H1 (cell line): ENCODE measurements around the gene TBX18. TPM values are rescaled to one million over a fixed set of nuclear protein-coding genes. Genes with fewer than 3 reads are reported as not detected.

ENCODE experiments used
- CTCF ChIA-PET: fragments of 300-600 bp; sonication (Branson Sonifier 250); formaldehyde crosslinking; loops from one replicate; lab custom pipeline; 2021; ENCODE audit not compliant: partially characterized antibody; lab: Charles Lee
- POLR2A ChIA-PET: fragments of 300-600 bp; sonication (Branson Sonifier 250); formaldehyde crosslinking; loops from one replicate; lab custom pipeline; 2021; ENCODE audit warnings: inconsistent platforms; ENCODE audit not compliant: partially characterized antibody; lab: Charles Lee
- DNase-seq, 2 experiments: peaks; one replicate each; pipeline versions ENCODE4 v3.0.0 to v3.0.0-alpha.2; 2010 to 2022; ENCODE audit warnings: low spot score in 2 of 2, low read depth in 1 of 2, mixed read lengths in 1 of 2
- FAIRE-seq: peaks from 2 replicates; lab custom pipeline; 2011; peaks lifted over from hg19 to GRCh38; lab: Jason Lieb, UNC
- H2AFZ ChIP-seq: 2 replicates; pipeline ENCODE4 v1.8.1; 2012; ENCODE audit warnings: low read length, inconsistent platforms
- H2AK5ac ChIP-seq: 2 replicates; pipeline ENCODE4 v1.6.1; 2013; ENCODE audit warnings: low read depth, low read length
- H2BK120ac ChIP-seq: replicated peaks from 2 replicates; pipeline ENCODE3; 2013; ENCODE audit warnings: low read depth, low read length, inconsistent platforms
- H2BK12ac ChIP-seq: 2 replicates; pipeline ENCODE4 v1.6.1; 2013; ENCODE audit warnings: low read depth, low read length
- H2BK15ac ChIP-seq: 2 replicates; pipeline ENCODE4 v1.6.1; 2013; ENCODE audit warnings: low read length
- H2BK20ac ChIP-seq: 2 replicates; pipeline ENCODE4 v1.6.1; 2013; ENCODE audit warnings: low read length
- H2BK5ac ChIP-seq: 2 replicates; pipeline ENCODE4 v1.6.1; 2013; ENCODE audit warnings: low read depth, low read length
- H3K14ac ChIP-seq: 2 replicates; pipeline ENCODE4 v1.6.1; 2013; ENCODE audit warnings: inconsistent platforms; ENCODE audit not compliant: insufficient read length
- H3K18ac ChIP-seq: 2 replicates; pipeline ENCODE4 v1.6.1; 2013; ENCODE audit warnings: low read length; ENCODE audit errors: extremely low read depth
- H3K23ac ChIP-seq: 2 replicates; pipeline ENCODE4 v1.6.1; 2013; ENCODE audit warnings: inconsistent platforms; ENCODE audit not compliant: insufficient read length
- H3K23me2 ChIP-seq: 2 replicates; pipeline ENCODE4 v1.6.1; 2013; ENCODE audit warnings: low read depth, low read length
- H3K27ac ChIP-seq: 2 replicates; pipeline ENCODE4 v1.6.1; 2011; ENCODE audit warnings: low read depth, low read length, inconsistent platforms
- H3K27me3 ChIP-seq, 4 experiments: replicated peaks in 1 of 4; 1 replicate in 1 of 4; 2 replicates in 3 of 4; pipeline versions ENCODE4 v1.6.1 to v1.8.1; 2011 to 2013; ENCODE audit warnings: low read length in 3 of 4, mild to moderate bottlenecking in 3 of 4, inconsistent platforms in 2 of 4, mixed read lengths in 2 of 4, moderate library complexity in 1 of 4; ENCODE audit not compliant: control insufficient read depth in 3 of 4, insufficient read depth in 3 of 4; ENCODE audit errors: extremely low read depth in 1 of 4
- H3K36me3 ChIP-seq, 4 experiments: 2 replicates each; pipeline versions ENCODE4 v1.6.1 to v1.8.1; 2011 to 2013; ENCODE audit warnings: mild to moderate bottlenecking in 4 of 4, low read length in 3 of 4, moderate library complexity in 2 of 4, control low read depth in 1 of 4, inconsistent platforms in 1 of 4; ENCODE audit not compliant: insufficient read depth in 4 of 4, control insufficient read depth in 2 of 4
- H3K4ac ChIP-seq: replicated peaks from 2 replicates; pipeline ENCODE3; 2013; ENCODE audit warnings: low read length, low read depth, mixed read lengths, inconsistent platforms; ENCODE audit not compliant: insufficient read length
- H3K4me1 ChIP-seq, 4 experiments: replicated peaks in 1 of 4; 1 replicate in 1 of 4; 2 replicates in 3 of 4; pipeline versions ENCODE4 v1.6.1 to v1.8.1; 2011 to 2013; ENCODE audit warnings: low read length in 3 of 4, inconsistent platforms in 2 of 4, mixed read lengths in 1 of 4; ENCODE audit not compliant: insufficient read depth in 4 of 4, control insufficient read depth in 3 of 4
- H3K4me2 ChIP-seq, 2 experiments: 2 replicates each; pipeline versions ENCODE4 v1.6.1 to v1.8.1; 2011 to 2013; ENCODE audit warnings: low read depth in 2 of 2, low read length in 2 of 2, control low read depth in 1 of 2, inconsistent platforms in 1 of 2, mild to moderate bottlenecking in 1 of 2; ENCODE audit not compliant: insufficient read depth in 1 of 2
- H3K4me3 ChIP-seq, 4 experiments: fragments of 200-600, 300-600 bp in 1 of 4; sonication (generic), shearing (Covaris generic), sonication (Bioruptor Twin) in 1 of 4; 2 replicates each; pipeline versions ENCODE4 v1.5.1 to v1.8.1; 2011 to 2016; ENCODE audit warnings: low read length in 4 of 4, low read depth in 3 of 4, control low read depth in 2 of 4, inconsistent platforms in 2 of 4, mild to moderate bottlenecking in 2 of 4, mixed read lengths in 1 of 4, moderate library complexity in 1 of 4; ENCODE audit not compliant: insufficient read depth in 2 of 4; ENCODE audit errors: extremely low read depth in 1 of 4
- H3K56ac ChIP-seq: replicated peaks from 2 replicates; pipeline ENCODE3; 2013; ENCODE audit warnings: low read depth, mild to moderate bottlenecking, mixed read lengths, low read length, inconsistent platforms; ENCODE audit not compliant: insufficient read length
- H3K79me1 ChIP-seq: 2 replicates; pipeline ENCODE4 v1.6.1; 2013; ENCODE audit warnings: low read depth, low read length, control low read depth
- H3K79me2 ChIP-seq, 2 experiments: 2 replicates each; pipeline versions ENCODE4 v1.6.1 to v1.8.1; 2012 to 2013; ENCODE audit warnings: low read length in 2 of 2, mild to moderate bottlenecking in 2 of 2, inconsistent platforms in 1 of 2; ENCODE audit not compliant: insufficient read depth in 2 of 2, control insufficient read depth in 1 of 2
- H3K9ac ChIP-seq, 4 experiments: replicated peaks in 1 of 4; 1 replicate in 1 of 4; 2 replicates in 3 of 4; pipeline versions ENCODE4 v1.6.1 to v1.8.1; 2011 to 2013; ENCODE audit warnings: low read depth in 3 of 4, low read length in 3 of 4, control low read depth in 2 of 4, mild to moderate bottlenecking in 2 of 4, moderate library complexity in 2 of 4, inconsistent platforms in 1 of 4; ENCODE audit errors: extremely low read depth in 1 of 4
- H3K9me3 ChIP-seq, 2 experiments: 2 replicates each; pipeline versions ENCODE4 v1.6.1 to v1.8.1; 2012 to 2013; ENCODE audit warnings: mild to moderate bottlenecking in 2 of 2, moderate library complexity in 2 of 2, control low read depth in 1 of 2, inconsistent platforms in 1 of 2, low read depth in 1 of 2, low read length in 1 of 2, mixed read lengths in 1 of 2; ENCODE audit not compliant: insufficient read depth in 2 of 2
- H4K20me1 ChIP-seq, 2 experiments: replicated peaks in 1 of 2; 2 replicates each; pipeline versions ENCODE3 to v1.8.1; 2011 to 2013; ENCODE audit warnings: inconsistent platforms in 2 of 2, low read length in 2 of 2, mild to moderate bottlenecking in 1 of 2; ENCODE audit not compliant: insufficient read depth in 2 of 2, control insufficient read depth in 1 of 2
- H4K5ac ChIP-seq: 2 replicates; pipeline ENCODE4 v1.6.1; 2013; ENCODE audit warnings: low read length, low read depth, mixed read lengths, inconsistent platforms; ENCODE audit not compliant: insufficient read length
- H4K8ac ChIP-seq: 2 replicates; pipeline ENCODE4 v1.8.0; 2013; ENCODE audit warnings: mild to moderate bottlenecking, moderate library complexity, low read length, inconsistent platforms; ENCODE audit not compliant: insufficient read depth; ENCODE audit errors: extremely low read depth
- H4K91ac ChIP-seq: replicated peaks from 2 replicates; pipeline ENCODE3; 2013; ENCODE audit warnings: low read length, mixed read lengths, inconsistent platforms; ENCODE audit not compliant: insufficient read length
- RAD21 ChIP-seq, 2 experiments: IDR thresholded peaks in 1 of 2; conservative IDR thresholded peaks in 1 of 2; 2 replicates each; pipeline ENCODE4 v1.6.1; 2011; ENCODE audit warnings: low read depth in 2 of 2, low read length in 2 of 2, improper control_type of control experiment in 1 of 2, inconsistent platforms in 1 of 2, mild to moderate bottlenecking in 1 of 2, moderate library complexity in 1 of 2
- SP2 ChIP-seq: IDR thresholded peaks from 2 replicates; pipeline ENCODE4 v1.6.1; 2012; ENCODE audit warnings: mild to moderate bottlenecking, low read length, inconsistent platforms
- polyA plus RNA-seq, 7 experiments: library from polyadenylated mRNA; depleted of rRNA in 3 of 7; stranded (reverse) in 5 of 7; unstranded in 2 of 7; fragments of >200 nt in 5 of 7; fragments of 200-250 nt in 2 of 7; gene quantifications; 1 replicate in 5 of 7; 2 replicates in 1 of 7; 4 replicates in 1 of 7; pipeline versions ENCODE4 v1.2.1 to v1.2.3, GENCODE V29; 2011 to 2013; ENCODE audit warnings: missing spikeins in 2 of 7, mixed read lengths in 2 of 7
- total RNA-seq: library from RNA; stranded (reverse); fragmentation: NEBNext Ultra II Directional; extraction: Animal tissue kit (Norgen Biotek cat#: 25700); gene quantifications from 2 replicates; pipeline ENCODE4 v1.2.1, GENCODE V29; 2021

TBX18 gene
- total and polyA plus RNA-seq, 2 of the 8 experiments (the other 6 are each of a cell fraction or from before 2014, with no cell fraction given), result 0.02 TPM; not detected in 1

DNA sequence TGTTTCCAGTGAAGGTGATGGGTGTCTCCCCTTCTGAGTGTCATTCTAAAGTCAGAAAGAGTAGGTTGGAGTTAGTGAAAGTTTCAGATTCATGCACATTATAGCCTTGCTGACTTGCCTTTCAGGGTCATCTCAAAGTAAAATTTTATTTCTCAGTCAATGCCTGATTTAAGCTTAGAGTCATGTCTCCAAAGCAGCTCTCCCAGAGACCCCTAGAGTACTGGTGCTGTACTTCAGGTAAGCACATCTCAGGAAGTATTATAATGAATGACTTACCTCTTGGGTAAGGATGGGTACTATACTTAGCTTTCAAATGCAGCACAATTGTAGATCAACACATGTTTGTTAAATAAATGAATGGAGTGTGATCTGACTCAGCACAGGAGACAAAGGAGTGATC lies 116.0 kb downstream of the TBX18 start:
- Histone ChIP-seq H3K27ac (no peak overlapping the region), H2BK5ac (no peak overlapping the region), H2BK120ac (no peak overlapping the region), H2BK15ac (no peak overlapping the region), H3K27me3 (no peaks in the 10 kb centered on the region), H3K9ac (no peak overlapping the region), H2BK12ac (no peak overlapping the region), H3K14ac (no peak overlapping the region), H3K23me2 (no peaks in the 10 kb centered on the region), H3K4ac (no peak overlapping the region), H3K23ac (no peak overlapping the region), H3K18ac (no peak overlapping the region), H2AK5ac (no peak overlapping the region), H2BK20ac (no peak overlapping the region), H3K56ac (no peak overlapping the region), H2AFZ (no peak overlapping the region), H3K36me3 (no peaks in the 10 kb centered on the region), H3K4me1 (no peaks in the 10 kb centered on the region), H3K79me1 (no peaks in the 10 kb centered on the region), H4K5ac (no peak overlapping the region), H4K91ac (no peak overlapping the region), H3K4me2 (no peak overlapping the region), H3K79me2 (no peaks in the 10 kb centered on the region), H3K9me3 (0 out of 4 replicates have a peak, but pooled peaks cover 0 to 3% of the 10 kb centered on the region in 2 experiments), H3K4me3 (no peak overlapping the region), H4K20me1 (no peaks in the 10 kb centered on the region), H4K8ac (no peak overlapping the region)
- DNase-seq (no peak), FAIRE-seq (no peak)
- TF ChIP-seq RAD21 (IDR thresholded peaks at IDR 0.05 in 1 of 2, conservative IDR thresholded peaks at IDR 0.05 in 1 of 2; ENCODE audit: low read depth in 2 of 2, low read length in 2 of 2), result peak; percentile 12 to 21; a peak in 1 of 4 replicates
- TF ChIP-seq SP2, result no peak
- ChIA-PET CTCF (interaction anchor here (0.6 to 1.9 kb wide), 8 partner anchors 10 to 305 kb away, joined by 3 to 5 read pairs (median 3); no protein-coding TSS in a partner anchor), POLR2A (no interaction called here)
